Smooth muscle cell of the brain vasculature (primary cell): ENCODE data around the gene CPT2.

Experiments
- DNase-seq: peaks from one replicate; pipeline ENCODE4 v3.0.0-alpha.2; 2012; ENCODE audit warnings: low read depth, low spot score

Gene CPT2

GRCh38 chr1:53218201-53218600, 21.6 kb downstream of the CPT2 start:
- no peak for DNase-seq

DNA sequence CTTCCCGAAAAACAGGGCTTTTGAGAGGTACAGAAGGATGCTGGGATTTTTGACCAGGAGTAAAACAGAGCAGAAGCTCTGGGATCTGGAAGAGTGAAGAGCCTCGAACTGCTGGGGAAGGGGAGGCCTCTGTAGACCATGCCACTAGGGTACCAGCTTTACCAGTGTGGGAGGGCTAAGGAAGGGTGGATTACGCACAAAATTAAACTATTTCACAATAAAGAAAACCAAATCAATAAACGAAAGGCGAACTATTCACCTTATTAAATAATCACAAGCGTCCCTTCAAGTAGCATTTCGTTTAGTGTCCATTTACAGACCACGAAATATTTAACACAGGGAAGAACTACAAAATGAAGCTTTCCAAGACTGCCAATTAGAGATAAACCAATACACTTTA, 23.1 kb downstream of the CPT2 start:
- DNase-seq: no peak

GRCh38 chr1:53220171-53220961, 23.7 kb downstream of the CPT2 start, which contains the start of gene CZIB:
CZIB (minus strand) TSS chr1:53220634; CDS start chr1:53220575, 59 bp downstream.
- peak; percentile 70 for DNase-seq

DNA sequence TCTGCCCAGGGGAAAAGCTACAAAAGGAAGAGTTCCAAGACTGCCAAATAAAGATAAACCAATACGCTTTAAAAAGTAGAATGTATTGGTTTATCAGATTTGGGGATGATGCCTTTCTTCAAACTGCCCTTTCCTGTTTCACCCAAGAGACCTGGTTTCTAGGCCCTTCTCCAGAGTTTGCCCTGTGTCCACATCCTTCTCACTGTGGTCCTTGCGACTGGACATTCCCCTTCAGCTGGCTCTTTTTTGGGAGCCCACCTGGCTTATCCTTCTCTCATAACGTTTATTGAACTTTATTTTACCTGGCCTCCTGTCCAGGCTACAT, 24.3 kb downstream of the CPT2 start:
- no peak for DNase-seq

GRCh38 chr1:53237638-53238037, 41.0 kb downstream of the CPT2 start:
- no peak for DNase-seq

- DNase-seq: peak; percentile 80
Measured at GRCh38 chr1:53238197-53239155, 41.9 kb downstream of the CPT2 start, which contains the start of gene MAGOH. MAGOH (minus strand) TSS chr1:53238518; CDS start chr1:53238448, 70 bp downstream.

GRCh38 chr1:53241828-53242227, 45.2 kb downstream of the CPT2 start:
- DNase-seq: no peak

- DNase-seq: no peak
Measured at GRCh38 chr1:53242381-53242780, 45.8 kb downstream of the CPT2 start.

GRCh38 chr1:53244141-53244540, 47.5 kb downstream of the CPT2 start:
- DNase-seq: no peak

GRCh38 chr1:53246261-53247134, 49.9 kb downstream of the CPT2 start:
- DNase-seq: no peak

GRCh38 chr1:53249706-53250105, 53.1 kb downstream of the CPT2 start:
- no peak for DNase-seq

GRCh38 chr1:53250325-53250724, 53.7 kb downstream of the CPT2 start:
- no peak for DNase-seq

GRCh38 chr1:53254011-53254640, 57.5 kb downstream of the CPT2 start:
- no peak for DNase-seq

DNA sequence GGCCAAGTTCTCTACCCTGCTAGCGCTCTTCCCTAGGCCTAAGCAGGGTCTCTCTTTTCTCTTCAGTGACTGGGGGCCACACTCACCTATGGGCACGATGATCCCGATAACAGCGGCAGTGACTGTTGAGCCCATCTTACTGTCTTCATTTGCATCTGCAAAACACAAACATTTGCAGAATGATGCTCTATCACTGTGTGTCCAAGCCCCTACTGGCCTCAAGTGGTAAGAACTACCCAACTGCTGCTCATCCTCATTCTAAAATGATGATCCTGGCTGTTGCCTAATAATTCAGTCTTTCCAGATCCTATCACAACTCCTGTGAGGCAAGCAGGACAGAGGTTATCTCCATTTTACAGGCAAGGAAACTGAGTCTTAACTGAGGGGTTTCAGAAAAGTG, 58.4 kb downstream of the CPT2 start:
- DNase-seq: no peak

DNA sequence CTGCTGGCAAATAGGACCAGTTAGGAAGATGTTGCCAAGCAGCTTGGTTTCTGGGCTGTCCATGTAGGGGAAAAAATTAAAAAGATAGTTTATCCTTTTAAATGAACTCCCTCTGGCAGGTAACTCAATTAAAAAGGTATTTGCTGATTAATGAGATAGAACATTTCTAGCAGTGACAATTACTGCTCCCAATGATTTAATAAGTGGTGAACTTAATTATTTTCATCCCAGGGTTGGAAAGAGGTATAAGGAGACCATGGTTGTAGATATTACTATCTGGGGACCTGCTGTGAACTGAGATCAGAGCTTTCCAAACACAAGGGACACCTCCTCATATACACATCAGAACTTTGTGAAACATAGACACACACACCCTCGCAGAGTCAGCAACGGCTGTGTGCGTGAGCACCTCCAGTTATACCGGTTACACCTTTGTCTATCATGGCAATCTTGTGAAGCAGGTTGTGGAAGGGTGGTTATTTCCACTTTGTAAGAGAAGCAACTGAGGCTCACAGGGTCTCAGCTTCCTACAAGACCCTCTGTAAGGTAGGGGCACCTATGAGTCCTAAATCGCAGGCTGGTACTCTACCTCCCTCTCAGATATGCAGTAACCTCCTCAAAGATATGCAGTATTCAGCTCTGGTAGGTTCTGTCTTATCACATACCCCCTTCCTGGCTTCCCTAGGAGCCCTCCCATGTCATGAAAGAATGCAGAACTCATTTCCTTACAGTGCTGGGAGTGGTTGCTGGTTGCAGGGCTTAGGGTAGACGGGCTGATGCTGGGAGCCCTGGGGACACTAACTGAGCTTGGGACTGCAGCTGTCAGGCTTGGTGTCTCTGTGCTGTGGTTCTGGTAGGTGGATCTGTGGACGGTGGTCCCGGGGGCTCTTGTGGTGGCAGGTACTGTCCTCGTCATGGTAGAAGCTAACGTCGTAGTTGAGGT, 60.2 kb downstream of the CPT2 start:
- DNase-seq: no peak

- no peak for DNase-seq
Measured at GRCh38 chr1:53257454-53258081, 60.9 kb downstream of the CPT2 start.

DNA sequence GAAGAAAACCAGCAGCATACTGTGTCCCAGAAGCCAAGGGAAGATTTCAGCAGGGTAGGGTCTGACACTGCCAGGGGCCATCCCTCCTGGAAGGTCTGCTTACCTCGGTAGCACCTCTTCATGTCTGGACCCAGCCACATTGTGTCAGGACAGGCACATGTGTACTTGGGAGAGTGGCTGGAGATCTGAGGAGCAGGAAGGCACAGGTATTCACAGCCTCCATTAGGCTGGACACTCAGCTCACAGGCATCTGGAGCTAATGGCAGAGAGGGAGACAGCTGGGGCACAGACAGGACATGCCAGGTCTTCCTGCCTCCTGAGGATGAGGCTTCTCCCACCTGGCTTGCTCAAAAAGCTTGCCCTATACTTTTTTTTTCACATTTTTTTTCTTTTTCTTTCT, 61.6 kb downstream of the CPT2 start:
- DNase-seq: no peak

DNA sequence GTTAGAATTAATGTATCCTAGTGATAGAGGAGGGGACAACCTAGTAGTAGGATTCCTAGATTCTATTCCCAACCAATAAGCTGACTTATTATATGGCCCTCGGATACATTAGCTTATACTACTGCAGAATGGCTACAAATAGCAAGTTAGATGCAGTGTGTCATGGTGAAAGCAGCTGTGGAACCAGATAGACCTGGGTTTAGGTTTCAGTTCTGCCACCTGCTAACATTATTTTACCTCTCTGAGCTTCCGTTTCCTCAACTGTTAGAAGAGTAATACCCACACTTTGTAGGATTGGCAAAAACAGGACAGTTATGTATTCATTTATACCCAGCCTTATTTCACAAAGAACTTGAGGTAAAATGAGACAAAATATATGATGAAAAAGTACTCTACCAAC, 63.3 kb downstream of the CPT2 start:
- no peak for DNase-seq

GRCh38 chr1:53260631-53261247, 64.1 kb downstream of the CPT2 start:
- no peak for DNase-seq
